AG04450 (cell line): ENCODE data around the gene SIRT7. TPM values are rescaled to one million over a fixed set of nuclear protein-coding genes. Genes with fewer than 3 reads are reported as not detected.

Experiments used
- CTCF ChIA-PET: fragments of 300-600, 350-600 bp; formaldehyde crosslinking; extraction: SDS; loops from one replicate; lab custom pipeline; 2022; ENCODE audit warnings: antibody characterized with exemption, inconsistent platforms; lab: Charles Lee
- POLR2A ChIA-PET: fragments of 350-600 bp; formaldehyde crosslinking; extraction: SDS; loops from one replicate; lab custom pipeline; 2021; ENCODE audit warnings: antibody characterized with exemption, inconsistent platforms; lab: Yijun Ruan, JAX
- DNase-seq: peaks from one replicate; pipeline ENCODE4 v3.0.0-alpha.2; 2011; ENCODE audit warnings: low read depth, low spot score
- H3K27ac ChIP-seq: one replicate; pipeline ENCODE4 v1.5.1; 2012; ENCODE audit warnings: low read depth, low read length, control low read depth
- H3K27me3 ChIP-seq: one replicate; pipeline ENCODE4 v1.6.0; 2012; ENCODE audit warnings: low read length; ENCODE audit not compliant: control insufficient read depth, insufficient read depth
- H3K4me3 ChIP-seq: 2 replicates; pipeline ENCODE4 v1.5.1; 2011; ENCODE audit warnings: mild to moderate bottlenecking, low read depth, low read length, control low read depth
- H3K9me3 ChIP-seq: 2 replicates; pipeline ENCODE4 v1.5.1; 2012; ENCODE audit warnings: low read length; ENCODE audit not compliant: control insufficient read depth, insufficient read depth
- polyA plus RNA-seq: library from polyadenylated mRNA; depleted of rRNA; stranded (reverse); fragments of >200 nt; gene quantifications from 2 replicates; pipeline ENCODE4 v1.2.3, GENCODE V29; 2011
- TF ChIP-seq, protein P1 (sequence below): IDR thresholded peaks from 2 replicates; pipeline ENCODE4 v1.5.1; 2011; ENCODE audit warnings: low read depth, low read length, control low read depth, inconsistent platforms

Gene SIRT7
- polyA plus RNA-seq, 1 experiment: 4.3 TPM

DNA sequence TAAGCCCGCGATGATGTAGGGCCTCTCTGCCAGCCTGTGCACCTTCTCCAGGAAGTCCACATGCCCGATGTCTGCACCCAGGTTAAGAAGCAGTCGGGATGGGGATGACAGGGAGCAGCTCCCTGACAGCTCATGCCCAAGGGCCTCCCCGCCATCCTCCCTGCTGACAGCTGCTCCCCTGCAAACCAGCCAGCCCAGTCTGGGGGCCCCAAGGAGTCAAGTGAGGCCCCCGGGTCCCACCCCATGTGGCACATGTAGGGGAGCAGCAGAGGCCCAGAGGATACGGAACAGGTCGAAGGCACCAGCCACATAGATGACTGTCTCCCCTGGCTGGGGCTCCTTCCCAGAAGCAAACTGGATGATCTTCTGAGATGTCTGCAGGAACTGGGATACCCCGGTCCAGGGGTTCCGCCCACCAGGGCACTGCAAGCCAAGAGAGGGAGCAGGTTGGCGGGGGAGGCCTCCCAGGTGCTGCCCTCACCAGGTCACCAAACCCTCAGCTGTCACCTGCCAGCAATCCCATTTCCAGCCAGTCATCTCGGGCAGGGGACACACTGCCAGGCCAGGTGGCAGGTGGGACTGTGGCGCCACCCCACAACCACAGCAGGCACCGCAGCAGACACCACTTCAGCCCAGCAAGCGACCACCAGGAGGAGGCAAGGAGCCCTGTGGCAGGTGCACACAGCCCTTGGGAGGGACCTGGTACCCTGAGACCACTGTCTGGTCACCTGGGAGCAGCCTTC, 11.3 kb downstream of the SIRT7 start:
- POLR2A ChIA-PET: no interaction called here
- CTCF ChIA-PET: no interaction called here
- no peak for DNase-seq
- H3K27me3 ChIP-seq: no peaks in the 10 kb centered on the region
- TF ChIP-seq, protein P1, sequence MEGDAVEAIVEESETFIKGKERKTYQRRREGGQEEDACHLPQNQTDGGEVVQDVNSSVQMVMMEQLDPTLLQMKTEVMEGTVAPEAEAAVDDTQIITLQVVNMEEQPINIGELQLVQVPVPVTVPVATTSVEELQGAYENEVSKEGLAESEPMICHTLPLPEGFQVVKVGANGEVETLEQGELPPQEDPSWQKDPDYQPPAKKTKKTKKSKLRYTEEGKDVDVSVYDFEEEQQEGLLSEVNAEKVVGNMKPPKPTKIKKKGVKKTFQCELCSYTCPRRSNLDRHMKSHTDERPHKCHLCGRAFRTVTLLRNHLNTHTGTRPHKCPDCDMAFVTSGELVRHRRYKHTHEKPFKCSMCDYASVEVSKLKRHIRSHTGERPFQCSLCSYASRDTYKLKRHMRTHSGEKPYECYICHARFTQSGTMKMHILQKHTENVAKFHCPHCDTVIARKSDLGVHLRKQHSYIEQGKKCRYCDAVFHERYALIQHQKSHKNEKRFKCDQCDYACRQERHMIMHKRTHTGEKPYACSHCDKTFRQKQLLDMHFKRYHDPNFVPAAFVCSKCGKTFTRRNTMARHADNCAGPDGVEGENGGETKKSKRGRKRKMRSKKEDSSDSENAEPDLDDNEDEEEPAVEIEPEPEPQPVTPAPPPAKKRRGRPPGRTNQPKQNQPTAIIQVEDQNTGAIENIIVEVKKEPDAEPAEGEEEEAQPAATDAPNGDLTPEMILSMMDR: no peak
- H3K4me3 ChIP-seq: no peak overlapping the region
- peaks cover 2% of the 10 kb centered on the region; the same call in 1 of the 2 replicates for H3K9me3 ChIP-seq
- H3K27ac ChIP-seq: no peak overlapping the region

- no peaks in the 10 kb centered on the region for H3K27me3 ChIP-seq
- POLR2A ChIA-PET: no interaction called here
- H3K27ac ChIP-seq: no peak overlapping the region
- TF ChIP-seq, protein P1: no peak
- CTCF ChIA-PET: no interaction called here
- H3K9me3 ChIP-seq: no peaks in the 10 kb centered on the region; the same call in 1 of the 2 replicates
- no peak overlapping the region for H3K4me3 ChIP-seq
- DNase-seq: no peak
These were observed 12.0 kb downstream of the SIRT7 start for GRCh38 chr17:81905993-81906392.

GRCh38 chr17:81905424-81905875, 12.5 kb downstream of the SIRT7 start:
- no peaks in the 10 kb centered on the region for H3K27me3 ChIP-seq
- ChIA-PET CTCF (no interaction called here), POLR2A (no interaction called here)
- TF ChIP-seq, protein P1: no peak
- DNase-seq: no peak
- H3K27ac ChIP-seq: no peak overlapping the region
- no peaks in the 10 kb centered on the region; the same call in 1 of the 2 replicates for H3K9me3 ChIP-seq
- H3K4me3 ChIP-seq: no peak overlapping the region

DNA sequence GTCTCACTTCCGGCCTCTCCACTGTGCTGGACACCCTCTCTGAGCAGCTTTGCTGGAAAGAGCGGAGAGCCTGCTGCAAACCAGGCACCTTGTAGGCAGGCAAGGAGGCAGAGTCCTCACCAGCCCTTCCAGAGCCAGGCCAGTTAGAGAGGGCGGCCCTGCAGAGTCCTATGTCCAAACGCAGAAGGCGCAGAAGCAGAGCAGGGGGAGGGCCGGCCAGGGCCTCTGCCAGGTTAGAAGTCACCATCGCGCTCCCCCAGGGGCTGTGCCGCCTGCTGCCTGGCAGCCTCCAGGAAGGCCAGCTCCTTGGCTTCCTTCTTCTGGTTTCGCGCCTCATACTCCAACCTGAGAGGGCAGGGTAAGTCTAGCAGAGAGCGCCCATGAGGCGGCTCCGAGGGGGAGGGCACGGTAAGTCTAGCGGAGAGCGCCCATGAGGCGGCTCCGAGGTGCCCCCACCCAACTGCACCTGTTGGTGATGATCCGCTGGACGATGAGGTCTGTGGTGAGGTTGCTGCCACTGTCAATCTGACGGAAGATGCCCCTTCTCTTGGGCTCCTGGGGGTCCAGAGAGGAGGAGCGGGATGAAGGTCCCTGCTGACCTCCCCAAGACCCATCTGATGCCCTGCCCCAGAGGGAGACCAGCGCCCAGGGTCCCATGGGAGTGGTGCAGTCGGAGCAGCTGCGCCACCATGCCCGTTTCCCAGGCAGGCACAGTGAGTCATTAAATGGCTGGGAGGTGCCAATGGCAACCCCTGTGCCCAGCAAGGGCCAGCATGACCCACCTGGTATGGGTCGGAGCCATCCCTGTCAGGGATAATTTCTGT, 13.2 kb downstream of the SIRT7 start:
- Histone ChIP-seq H3K4me3 (no peak overlapping the region), H3K9me3 (no peaks in the 10 kb centered on the region; the same call in 1 of the 2 replicates), H3K27ac (no peak overlapping the region), H3K27me3 (no peaks in the 10 kb centered on the region)
- ChIA-PET CTCF (no interaction called here), POLR2A (no interaction called here)
- DNase-seq: no peak
- TF ChIP-seq, protein P1: no peak
